Measurements from ENCODE around the gene NEIL1.
"Not testable (repeated sequence)": the region's sequence is repeated elsewhere in the genome, so short reads cannot be mapped to it uniquely, and the experiment has no call there.

Gene NEIL1, protein sequence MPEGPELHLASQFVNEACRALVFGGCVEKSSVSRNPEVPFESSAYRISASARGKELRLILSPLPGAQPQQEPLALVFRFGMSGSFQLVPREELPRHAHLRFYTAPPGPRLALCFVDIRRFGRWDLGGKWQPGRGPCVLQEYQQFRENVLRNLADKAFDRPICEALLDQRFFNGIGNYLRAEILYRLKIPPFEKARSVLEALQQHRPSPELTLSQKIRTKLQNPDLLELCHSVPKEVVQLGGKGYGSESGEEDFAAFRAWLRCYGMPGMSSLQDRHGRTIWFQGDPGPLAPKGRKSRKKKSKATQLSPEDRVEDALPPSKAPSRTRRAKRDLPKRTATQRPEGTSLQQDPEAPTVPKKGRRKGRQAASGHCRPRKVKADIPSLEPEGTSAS

DNA sequence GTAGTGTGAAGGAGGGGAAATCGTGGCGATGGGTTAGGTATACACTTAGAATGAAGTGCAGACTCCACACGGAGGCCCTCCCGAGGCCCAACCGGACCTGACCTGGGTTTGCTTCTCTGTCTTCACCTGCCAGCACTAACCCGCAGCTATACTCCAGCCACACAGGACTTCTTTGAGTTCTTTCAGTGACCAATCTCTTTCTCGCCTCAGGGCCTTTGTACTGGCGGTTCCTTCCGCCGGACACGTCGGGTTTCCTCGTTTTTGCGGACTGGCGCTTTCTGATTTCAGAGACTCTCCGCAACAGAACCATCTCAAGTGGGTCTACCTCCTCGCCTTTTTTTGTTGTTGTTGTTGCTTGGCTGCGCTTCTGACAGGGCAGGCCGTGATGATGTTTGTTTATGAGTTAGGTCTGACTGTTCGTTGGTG is at the start of gene NEIL1:
Gene NEIL1, plus strand, starts transcription at position 244 of the 426 bp plus-strand sequence. CDS start 1,867 bp downstream, outside the sequence.
- no peak for DNase-seq

DNA sequence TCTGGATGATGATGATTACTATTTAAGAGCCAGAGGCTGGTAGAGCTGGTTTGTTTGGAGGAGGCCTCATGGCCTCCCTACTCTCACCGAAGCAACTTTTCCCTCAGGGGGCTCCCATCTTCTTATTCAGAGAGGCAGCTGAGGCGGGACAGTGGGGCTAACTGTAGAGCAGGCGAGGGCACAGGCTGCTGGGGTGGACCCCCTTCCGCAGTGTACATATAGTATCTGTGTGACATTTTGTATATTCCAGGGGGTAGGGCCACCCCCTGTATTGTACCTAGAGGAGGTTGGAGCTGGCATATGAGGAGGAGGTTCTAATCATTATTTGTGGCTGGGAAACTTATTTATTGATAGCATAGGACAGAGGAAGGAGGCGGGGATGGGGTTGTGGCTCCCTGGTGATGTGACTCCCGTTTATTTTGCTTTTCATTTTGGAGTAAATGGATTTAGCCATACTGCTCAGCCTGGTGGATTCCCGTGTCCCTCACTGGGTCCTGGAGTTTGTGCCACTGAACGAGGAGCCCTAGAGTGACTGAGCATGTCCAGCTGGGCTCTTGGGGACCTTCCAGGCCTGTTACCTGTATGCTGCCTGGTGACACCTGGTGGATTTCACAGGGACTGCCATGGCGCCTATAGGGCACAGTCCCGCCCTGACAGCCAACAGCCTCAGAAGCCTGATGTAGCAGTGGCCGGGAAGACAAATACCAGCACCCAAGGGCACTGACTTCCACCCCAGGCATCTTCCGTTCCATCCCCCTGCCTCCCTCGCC is 48.1 kb upstream of the NEIL1 start:
- not testable (repeated sequence) for DNase-seq

DNA sequence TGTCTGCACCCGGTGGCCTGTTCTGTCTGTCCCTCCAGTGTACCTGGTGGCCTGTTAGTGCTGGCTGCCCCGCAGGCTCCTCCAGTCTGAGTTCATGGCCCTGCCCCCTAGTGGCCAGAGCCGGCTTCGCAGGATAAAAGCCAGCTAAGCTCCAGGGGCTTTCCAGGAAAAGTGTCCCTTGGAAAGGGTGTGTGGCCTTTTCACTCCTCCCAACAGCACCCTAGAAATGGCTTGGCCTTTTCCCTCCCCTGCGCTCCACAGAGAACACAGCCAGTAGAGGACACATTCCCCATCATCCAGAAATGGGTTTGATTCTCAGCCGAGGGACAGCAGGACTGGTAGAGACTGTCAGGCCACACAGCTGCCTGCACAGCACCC is 47.5 kb upstream of the NEIL1 start:
- DNase-seq, result not testable (repeated sequence)

DNA sequence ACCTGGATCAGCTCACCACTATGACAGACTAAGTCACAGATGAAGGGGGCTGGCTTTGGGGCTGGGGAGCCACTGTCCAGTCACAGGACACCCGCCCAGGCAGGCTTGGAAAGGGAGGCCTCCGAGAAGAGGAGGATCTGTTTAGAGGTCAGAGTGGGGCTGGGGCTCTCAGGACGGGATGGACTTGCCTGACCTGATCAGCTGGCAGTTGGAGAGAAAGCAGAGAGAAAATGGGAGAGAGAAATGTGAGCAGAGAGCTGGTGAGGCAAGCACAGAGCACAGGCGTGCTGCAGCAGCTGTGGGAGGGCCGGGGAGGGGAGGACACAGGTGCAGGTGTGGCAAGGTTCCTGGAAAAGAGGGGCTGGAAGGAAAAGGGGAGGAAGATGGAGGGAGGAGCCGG is 46.8 kb upstream of the NEIL1 start:
- DNase-seq, result not testable (repeated sequence)

DNA sequence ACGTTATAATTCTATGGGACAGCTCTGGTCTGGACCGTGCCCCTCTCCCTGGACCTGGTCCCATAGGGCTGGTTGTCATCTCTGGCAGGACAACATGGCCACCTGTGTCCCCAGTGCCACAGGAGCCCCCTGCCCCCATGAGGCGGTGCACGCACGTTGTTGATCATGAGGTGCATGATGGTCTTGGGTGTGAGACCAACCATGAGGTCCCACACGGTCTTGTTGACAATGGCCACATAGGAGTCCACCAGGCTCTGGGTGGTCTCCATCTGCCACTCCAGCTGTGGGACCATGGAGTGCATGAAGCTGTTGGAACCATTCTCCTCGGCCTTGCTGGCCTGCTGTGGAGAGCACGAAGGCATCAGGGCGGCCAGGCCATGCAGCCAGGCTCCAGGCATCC is 44.5 kb upstream of the NEIL1 start:
- no peak for DNase-seq

DNA sequence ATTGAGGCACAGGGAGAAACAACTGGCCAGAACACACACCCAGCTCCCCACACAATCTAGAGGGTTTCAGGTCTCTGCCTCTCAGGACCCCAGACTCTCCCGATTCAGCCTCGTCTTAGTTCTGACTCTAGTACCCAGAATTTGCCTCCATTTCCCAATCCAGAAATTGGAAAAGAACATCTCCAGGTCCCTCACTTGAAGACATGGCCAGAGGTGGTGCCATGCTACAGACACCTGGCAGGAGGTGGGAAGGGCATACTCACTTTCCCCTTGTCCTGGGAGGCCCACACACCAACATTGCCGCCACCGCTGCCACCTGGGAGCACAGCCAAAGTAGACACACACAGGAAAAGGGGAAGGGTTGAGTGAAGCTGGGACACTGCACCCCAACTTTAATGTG is 44.1 kb upstream of the NEIL1 start:
- not testable (repeated sequence) for DNase-seq

DNA sequence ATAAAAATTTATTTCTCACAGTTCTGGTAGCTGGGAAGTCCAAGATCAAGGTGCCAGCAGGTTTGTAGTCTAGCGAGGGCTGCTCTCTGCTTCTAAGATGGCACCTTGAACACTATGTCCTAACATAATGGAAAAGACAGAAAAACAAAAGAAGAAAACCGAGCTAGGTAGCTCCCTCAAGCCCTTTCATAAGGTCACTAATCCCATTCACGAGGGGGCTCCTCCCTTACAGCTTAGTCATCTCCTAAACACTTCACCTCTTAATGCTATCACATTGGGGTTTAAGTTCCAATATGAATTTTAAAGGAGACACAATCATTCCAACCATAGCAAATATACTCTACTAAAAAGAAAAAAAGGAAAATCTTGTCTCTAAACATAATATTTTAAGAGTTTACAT is 40.7 kb upstream of the NEIL1 start:
- DNase-seq, result no peak

DNA sequence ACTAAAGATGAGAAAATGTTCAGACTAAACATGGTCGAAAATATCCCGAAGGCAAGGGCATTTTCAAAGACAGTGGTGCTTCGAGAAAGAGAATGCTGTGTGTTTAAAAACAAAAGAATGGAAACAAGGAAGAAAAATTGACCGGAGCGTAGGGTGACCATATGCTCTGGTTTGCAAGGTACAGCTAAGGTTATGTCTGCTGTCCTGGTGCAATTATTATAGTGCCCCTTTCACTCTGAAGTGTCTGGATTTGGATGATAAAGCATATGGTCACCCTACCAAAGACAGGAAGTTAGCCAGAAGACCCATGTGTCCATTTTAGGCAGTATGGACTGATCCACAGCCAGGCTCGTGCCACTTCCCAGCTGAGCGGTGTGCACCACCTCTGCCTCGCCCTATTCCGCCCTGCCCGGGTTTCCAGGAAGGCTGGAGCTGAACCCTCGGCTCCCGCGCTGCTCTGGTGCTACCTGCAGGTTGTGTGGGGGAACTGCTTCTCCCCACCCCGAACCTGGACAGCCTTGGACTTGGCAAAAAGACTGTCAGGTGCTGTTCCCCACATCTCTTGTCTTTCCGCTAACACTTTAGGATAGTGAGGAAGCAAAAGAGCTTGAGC is 39.0 kb upstream of the NEIL1 start:
- no peak for DNase-seq

DNA sequence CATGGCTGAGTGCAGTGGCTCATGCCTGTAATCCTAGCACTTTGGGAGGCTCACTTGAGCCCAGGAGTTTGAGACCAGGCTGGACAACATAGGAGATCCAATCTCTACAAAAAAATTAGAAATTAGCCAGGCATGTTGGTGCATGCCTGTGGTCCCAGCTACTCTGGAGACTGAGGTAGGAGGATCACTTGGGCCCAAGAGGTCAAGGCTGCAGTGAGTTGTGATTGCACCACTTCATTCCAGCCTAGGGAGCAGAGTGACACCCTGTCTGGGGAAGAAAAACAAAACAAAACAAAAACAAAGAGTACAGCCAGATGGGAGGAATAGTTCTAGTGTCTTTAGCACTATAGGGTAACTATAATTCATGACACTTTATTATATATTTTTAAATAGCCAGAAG is 37.1 kb upstream of the NEIL1 start:
- no peak for DNase-seq

DNA sequence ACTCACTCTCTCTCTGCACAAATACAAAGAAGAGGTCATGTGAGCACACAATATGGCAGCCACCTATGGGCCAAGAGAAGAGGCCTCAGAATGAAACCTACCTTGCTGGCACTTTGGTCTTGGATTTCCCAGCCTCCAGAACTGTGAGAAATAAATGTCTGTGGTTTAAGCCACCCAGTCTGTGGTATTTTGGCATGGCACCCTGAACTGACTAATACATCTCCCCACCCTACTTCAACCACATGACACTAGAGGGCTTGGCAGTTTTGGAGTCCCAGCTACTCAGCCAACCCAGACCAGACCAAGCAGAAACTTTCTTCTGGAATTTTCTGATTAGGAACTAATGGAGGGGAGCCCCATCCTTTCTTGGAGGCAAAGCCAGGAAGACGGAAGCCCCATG is 34.3 kb upstream of the NEIL1 start:
- DNase-seq, result not testable (repeated sequence)

DNA sequence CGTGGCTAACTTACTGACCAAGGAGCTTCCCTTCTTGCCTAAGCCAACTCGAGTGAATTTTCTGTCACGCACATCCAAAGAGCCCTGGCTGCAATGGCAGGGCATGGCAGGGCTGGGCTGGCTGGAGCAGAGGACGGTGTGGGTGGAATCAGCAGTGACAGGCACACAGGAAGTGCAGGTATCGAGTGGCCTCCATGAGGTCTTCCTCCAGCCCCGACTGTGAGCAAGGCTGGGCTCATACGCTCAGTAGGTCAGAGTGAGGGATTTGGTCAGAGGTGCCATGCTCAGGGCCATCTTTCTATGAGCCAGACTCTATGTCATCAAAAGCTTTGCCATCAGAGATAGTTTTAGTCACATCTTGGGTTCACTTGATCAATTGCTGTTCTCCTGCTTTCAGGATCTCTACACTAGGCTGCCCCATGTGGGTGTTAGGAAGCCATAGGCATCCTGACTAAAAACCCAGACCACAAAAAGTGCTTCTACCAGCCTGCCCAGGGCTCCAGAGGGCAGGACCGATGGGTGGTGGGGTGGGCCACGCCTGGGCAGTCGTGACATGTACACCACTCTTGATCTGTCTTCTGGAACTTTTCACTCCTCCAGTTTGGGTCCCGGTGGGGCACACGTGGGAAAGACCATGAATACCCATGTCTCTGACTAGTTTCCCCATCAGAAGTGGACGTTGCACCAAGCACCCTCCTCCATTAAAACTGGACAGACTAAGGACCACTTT is 33.6 kb upstream of the NEIL1 start:
- DNase-seq, result no peak

DNA sequence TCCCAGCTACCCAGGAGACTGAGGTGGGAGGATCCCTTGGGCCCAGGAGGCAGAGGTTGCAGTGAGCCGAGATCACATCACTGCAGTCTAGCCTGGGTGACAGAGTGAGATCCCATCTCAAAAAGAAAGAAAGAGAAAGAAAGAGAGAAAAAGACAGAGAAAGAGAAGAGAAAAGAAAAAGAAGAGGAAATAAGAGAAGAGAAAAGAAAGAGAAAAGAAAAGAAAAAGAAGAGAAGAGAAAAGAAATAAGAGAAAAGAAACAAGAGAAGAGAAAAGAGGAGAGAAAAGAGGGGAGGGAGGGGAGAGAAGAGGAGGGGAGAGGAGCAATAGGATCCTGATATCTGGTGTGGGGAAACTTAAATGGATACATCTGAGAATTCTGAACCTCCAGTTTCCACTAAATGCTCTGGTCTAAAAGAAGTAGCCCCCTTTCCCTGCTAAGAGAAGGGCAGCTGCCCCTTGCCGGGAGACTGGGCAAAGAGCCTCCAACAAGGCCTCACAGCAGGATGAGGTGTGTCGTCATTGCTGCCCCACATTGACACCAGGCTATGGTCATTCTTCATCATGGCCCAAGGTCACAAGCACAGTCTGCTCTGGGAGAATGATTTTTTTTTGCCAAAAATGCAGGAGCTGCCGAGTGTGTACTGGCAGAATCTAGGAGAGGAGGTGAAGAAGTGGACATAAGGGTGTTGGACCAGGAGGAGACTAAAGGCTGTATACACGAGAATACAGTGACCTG is 32.1 kb upstream of the NEIL1 start:
- no peak for DNase-seq

DNA sequence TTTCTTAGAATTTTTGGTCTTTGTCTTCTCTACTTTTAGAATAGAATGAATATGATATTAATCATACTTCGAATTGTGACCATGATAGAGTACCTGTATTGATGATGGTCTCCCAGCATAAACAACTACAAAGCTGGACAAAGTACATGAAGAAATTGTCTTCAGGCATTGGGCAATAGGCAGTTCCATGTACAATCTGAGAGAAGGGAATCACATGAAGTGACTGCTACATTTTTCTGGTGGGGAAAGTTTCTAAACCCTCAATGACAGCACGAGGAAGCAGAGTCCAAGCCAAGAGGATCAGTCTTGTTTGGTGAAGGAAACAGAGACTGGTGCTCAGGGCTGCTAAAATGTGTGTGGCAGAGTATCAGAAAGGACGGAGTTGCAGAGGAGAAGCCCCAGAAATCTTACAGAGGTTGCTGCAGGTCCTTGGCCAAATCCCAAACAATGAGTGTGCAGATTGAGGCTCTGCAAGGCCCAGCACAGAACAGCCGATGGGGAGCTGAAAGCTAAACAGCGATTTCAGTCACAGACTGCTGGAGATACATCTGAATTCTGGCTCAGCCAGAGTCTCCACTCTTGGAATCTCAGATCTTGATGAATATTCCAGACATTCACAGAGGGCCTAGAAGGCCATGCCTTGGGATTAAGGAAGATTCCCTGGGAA is 27.5 kb upstream of the NEIL1 start:
- DNase-seq, result not testable (repeated sequence)

DNA sequence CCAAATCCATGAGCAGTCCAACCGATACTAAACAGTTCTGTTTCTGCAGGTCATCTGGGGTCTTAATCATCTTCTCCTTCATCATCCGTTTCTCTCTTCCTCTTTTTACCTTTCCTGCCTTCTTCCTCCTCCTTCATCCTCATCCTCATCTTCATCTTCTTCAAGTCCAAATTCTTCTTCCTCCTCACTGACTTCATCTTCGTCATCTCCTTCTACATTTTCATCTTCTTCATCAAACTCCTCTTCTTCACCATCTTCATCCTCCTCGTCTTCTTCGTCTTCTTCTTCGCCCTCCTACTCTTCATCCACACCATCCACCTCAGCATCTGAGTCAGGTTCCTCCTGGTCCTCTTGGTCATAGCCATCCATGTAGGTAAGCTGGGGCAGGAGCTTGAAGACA is 25.1 kb upstream of the NEIL1 start:
- no peak for DNase-seq

DNA sequence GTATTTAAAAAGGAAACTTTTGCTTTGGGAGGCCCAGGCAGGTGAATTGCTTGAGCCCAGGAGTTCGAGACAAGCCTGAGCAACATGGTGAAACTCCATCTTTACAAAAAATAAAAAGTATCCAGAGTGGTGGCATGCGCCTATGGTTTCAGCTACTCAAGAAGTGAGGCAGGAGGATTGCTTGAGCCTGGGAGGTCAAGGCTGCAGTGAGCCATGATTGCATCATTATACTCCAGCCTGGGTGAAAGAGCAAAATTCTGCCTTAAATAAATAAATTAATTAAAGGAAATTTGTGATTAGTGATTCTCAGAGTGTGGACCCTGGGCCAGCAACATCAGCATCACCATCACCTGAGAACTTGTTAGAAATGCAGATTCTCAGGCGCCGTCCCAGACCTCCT is 20.9 kb upstream of the NEIL1 start:
- no peak for DNase-seq

DNA sequence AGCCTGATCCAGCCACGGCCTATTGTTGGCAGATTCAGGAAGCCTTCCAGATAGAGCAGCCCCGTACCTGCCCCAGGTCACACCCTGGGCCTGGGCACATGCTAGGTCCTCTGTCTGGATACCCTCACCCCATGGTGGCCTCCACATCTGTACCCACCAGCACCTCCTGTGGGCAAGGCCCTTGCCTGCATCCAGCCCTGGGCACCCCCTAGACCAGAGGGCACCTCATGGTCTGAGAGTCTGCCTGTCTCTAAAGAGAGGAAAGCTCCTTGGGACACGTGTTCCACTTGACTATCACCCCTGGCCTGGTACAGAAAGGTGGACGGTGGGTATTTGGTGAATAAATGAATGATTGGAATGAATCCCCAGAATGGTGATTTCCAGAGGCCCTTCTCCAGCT is 19.8 kb upstream of the NEIL1 start:
- DNase-seq, result no peak

DNA sequence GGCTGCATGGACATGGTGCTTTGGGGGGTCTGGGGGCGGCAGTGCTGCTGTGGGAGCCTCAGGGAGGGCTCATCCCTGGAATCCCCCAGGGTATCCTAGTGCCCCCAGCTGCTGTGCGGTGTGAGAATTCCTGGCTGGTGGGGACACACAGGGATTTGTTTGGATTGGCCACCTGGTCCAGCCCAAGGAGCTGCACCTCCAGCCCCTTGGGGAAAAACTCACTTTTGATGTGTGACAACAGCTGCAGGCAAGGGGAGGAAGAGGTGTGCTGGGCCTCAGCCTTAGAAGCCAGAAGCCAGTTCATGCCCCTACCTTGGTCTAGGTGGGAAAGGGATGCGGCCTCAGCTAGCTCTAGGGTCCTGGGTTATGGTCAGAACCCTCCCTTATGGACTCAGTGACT is 19.3 kb upstream of the NEIL1 start:
- no peak for DNase-seq

DNA sequence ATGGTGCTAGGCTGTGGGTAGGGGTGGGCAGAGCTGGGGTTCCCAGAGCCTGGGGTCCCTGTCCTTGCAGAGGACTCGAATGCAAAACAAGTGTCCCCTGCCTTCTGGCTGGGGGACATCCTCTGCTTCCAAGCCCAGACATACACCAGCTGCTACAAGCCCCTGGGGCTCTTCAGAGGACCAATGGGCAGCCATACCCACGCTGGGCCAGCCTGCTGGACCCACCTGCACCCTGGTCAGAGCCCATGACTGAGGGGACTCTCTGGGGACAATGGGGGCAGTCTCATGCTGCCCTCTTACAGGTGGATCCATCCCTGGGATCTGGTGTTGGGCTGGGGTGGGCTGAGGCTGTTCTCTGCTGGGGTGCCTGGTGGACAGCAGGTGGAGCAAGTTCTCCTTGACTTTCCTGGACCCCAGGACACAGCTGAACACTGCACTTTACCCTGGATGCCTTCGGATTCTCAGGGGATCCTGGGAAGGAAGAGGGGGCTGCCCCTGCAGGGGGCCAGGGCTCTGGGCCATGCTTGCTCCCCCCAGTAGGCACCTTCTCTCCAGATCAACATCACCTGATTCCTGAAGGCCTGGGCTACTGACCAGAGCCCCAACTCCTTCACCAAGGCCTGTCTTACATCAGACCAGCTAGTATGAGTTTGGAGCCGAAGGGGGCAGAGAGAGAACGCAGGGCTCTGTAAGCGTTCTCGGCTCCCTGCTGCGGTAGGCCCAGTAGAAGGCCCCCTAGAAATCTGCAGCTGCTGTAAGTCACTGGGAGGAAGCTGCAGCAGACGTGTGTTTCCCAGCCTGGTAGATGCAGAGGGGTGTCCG is 18.1 kb upstream of the NEIL1 start:
- no peak for DNase-seq

DNA sequence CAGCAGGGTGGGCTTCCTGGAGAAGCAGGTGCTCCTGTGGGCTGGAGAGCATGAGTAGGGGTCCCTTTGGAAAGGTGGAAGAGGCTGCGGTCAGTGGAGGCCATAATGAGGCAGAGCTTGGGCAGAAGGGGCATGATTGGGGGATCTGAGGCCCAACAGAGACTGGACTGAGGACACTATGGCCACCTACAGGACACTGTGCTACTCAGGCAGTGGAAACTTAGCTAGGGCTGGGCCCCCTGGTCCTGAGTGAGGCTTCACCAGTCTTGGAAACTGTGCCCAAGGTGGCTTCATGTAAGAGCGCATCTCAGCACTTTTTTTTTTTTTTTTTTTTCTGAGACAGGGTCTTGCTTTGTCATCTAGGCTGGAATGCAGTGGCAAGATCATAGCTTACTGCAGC is 17.3 kb upstream of the NEIL1 start:
- no peak for DNase-seq

DNA sequence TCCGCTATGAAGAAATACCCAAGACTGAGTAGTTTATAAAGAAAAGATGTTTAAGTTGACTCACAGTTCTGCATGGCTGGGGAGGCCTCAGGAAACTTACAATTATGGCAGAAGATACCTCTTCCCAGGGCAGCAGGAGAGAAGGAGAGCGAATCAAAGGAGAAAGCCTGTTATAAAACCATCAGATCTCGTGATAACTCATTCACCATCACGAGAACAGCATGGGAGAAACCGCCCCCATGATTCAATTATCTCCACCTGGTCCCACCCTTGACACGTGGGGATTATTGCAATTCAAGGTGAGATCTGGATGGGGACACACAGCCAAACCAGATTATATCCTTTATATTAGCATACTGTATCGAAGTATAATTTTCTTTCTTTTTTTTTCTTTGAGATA is 14.7 kb upstream of the NEIL1 start:
- not testable (repeated sequence) for DNase-seq

All from NCI-H187 (cell line).